AG08396 (cell line): ENCODE results near the gene KDM2A.
"Not testable (repeated sequence)": the region's sequence is repeated elsewhere in the genome, so short reads cannot be mapped to it uniquely, and the experiment has no call there.

Experiments
- DNase-seq: peaks from one replicate; pipeline ENCODE4 v3.0.0; 2012; ENCODE audit warnings: low spot score, mixed read lengths

Gene KDM2A

DNA sequence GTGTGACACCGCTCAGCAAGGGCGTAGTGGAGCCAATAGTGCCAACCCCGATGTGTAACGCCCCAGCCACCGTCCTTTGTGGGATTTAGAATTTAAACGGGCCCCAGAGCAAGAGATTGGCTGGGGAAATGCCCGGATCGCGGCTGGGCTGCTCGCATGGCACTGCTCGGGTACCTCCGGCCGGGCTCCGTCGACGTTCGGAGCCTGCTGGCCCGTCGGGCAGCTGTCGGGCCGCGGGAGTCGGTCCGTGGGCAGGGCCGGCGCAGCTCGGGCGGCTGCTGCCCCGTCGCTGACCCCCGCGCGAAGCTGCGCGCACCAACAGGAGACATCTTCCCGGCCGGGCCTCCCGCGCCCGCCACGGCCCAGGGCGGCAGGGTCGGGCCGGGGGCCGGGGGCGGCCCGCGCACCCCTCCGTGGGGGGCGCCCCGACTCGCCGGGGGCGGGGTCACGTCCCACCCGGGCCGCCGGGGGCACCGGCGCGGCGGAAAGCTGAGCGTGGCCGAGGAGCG, 1.3 kb upstream of the KDM2A start:
- peak; percentile 53 for DNase-seq

DNA sequence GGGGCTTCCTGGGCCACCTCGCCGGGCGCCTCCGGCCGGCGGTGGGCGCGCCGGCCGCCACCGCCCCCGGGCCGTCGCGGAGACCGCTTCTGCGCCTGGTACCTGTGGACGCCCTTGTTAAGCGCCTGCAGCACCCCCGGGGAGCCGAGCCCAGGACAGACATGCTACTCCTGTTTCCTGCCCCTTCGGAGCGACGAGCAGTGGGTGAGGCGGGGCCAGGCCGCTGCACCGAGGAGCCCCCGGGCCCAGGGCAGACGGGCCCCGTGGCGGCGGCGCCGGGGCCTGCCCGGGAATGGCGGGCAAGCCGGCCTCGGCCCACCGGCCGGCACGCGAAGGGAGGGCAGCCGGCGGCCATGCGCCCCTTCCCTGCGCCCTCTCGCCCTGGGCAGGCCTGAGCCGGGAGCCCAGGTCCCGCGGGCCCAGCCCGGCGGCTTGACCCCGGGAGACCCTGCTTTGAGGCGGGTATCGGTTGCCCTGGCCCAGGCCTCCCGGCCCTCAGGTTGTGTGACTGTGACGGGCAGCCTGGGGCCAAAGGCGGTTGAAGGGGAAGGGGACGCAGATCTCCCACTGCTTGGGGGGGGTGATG, 789 bp upstream of the KDM2A start:
- peak; percentile 61 for DNase-seq

DNA sequence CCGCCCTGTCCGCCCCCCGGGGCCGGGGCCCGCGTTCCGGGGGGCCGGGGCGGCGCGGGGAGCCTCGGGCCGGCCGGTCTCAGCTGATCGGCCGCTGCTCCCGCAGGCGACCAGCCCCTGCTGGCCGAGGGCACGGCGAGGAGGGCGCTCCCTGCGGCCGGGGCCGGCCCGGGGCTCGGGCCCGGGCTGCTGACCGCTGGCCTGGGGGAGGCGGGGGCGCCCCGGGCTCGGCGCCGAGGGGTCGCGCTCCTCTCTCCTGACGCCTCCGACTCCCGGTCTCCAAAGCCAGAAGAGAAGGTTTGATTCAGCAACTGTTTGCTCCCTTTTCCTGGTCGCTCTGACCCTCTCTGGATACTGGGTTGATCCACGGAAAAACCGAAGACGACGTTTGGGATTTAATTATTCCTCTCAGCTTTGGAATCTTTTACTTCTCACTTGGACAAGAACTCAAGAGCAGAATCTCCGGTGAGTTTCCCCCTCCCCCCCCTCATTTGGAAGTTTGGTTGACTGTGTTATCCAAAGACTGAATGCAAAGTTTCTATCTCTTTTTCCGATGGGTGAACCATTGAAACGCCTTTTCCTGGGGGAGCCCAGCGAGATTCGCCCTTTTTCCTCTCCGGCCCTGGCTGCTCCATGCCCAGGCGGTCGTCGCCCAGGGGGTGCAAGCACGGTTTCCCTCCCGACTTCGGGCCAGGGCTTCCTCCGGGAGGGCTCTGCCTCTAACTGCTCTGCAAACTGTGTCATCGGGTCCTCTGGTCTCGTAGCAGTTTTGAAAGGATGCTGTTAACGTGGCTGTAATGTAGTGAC, 725 bp downstream of the KDM2A start:
- DNase-seq, result peak; percentile 62

DNA sequence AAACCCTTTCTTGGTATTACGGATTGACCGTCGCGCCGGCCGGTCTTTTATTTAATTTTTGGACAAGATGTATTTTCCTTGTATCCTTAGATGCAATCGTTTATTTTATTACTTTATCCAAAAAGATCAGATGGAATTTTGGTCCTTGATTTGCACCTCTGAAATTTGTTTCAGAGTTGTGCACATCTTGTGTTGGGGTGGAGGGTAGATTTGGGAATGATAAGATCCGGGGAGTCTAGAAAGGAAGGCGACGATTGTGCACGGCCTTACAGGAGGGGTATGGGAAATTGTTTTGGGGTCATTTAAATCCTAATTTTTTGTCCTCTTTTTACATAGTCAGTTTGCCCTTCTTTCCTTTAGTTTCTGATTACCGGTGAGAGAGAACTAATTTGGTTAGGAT, 1.4 kb downstream of the KDM2A start:
- DNase-seq, result no peak

DNA sequence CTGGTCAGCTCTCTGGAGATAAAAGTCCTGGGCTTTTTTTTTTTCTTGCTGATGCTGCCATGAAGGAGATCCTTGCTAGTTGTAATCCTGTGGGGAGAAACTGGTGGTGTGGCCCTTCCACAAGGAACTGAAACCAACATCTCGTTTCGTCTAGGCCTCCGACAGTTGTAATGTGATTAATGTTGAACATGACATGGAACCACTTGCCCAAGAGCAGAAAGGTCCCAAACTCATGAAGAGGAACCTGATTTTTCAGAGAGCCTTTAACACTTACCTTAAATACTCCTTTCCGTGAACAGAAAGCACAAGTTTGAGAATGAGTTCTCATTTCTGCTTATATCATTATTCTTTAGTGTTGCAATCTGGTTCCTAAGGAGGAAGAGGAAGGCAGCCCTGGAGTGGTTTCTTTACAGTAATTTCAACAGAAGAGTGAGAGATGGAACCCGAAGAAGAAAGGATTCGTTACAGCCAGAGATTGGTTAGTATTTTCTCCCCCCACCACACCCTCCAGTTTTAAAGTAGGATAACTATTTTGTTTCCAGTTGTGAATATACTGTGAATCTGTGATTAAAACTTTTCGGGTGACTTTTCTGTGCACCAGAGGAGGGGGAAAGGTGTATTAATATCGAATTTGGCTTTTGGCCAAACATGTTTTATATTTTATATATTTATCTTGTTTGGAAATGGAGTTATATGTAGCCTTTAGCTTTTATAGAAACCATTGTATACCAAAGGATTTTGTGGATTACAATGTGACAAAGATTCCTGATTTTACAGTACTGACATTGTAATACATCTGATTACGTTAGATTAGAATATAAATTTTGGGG, 2.0 kb downstream of the KDM2A start:
- no peak for DNase-seq

DNA sequence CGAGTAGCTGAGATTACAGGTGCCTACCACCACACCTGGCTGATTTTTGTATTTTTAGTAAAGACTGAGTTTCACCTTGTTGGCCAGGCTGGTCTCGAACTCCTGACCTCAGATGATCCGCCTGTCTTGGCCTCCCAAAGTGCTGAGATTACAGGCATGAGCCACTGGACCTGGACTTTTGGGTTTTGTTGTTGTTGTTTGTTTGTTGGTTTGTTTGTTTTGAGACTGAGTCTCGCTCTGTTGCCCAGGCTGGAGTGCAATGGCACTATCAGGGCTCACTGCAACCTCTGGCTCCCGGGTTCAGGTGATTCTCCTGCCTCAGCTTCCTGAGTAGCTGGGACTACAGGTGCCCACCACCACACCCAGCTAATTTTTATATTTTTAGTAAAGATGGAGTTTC, 4.7 kb downstream of the KDM2A start:
- DNase-seq, result not testable (repeated sequence)

DNA sequence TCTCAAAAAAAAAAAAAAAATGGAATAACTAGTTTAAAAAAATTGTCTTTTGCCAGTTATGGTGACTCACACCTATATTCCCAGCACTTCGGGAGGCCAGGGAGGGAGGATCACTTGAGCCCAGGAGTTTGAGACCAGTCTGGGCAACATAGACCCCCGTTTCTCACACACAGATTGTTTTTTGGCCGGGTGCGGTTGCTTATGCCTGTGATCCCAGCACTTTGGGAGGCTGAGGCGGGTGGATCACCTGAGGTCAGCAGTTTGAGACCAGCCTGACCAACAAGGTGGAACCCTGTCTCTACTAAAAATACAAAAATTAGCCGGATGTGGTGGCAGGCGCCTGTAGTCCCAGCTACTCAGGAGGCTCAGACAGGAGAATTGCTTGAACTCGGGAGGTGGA, 7.2 kb downstream of the KDM2A start:
- not testable (repeated sequence) for DNase-seq

DNA sequence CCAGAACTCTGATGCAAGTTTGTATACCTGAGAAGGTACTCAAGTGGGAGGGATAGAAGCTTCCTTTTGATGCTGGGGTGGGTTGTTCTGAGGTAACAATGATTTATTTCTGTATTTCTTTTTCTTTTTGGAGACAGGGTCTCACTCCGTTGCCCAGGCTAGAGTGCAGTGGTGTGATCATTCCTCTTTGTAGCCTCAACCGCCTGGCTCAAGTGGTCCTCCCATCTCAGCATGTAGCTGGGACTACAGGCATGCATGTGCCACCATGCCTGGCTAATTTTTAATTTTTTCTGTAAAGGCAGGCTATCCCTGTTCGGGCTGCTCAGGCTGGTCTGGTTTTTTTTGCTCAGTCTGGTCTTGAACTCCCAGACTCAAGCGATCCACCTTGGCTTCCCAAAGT, 7.9 kb downstream of the KDM2A start:
- no peak for DNase-seq

DNA sequence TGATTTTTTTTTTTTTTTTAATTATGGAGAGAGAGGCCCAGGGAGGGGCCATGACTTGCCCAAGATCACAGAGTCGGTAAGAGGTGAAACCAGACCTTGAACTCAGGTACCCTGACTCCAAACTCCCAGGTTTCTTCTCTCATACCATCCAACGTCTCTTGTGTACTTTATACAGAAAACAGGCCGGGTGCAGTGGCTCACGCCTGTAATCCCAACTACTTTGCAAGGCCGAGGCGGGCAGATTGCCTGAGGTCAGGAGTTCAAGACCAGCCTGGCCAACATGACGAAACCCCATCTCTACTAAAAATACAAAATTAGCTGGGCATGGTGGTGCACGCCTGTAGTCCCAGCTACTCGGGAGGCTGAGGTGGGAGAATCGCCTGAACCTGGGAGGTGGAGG, 11.8 kb downstream of the KDM2A start:
- not testable (repeated sequence) for DNase-seq

DNA sequence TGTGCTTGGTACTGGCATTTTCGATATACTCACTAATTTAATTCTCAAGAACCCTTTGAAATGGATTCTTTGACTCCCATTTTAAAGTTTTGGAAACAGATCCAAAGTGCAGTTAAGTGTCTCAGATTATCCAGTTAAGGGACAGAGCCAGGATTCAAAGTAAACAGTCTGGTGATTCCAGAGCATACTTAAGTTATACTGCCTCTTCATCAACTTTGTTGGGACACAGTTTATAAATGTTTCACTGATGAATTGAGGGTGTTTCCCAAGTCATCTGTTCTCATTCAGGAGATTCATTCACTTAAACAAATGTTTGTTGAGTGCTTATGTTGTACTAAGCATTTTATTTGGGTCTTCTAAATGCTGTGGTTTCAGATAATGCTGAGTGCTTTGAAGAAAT, 17.1 kb downstream of the KDM2A start:
- DNase-seq, result no peak

DNA sequence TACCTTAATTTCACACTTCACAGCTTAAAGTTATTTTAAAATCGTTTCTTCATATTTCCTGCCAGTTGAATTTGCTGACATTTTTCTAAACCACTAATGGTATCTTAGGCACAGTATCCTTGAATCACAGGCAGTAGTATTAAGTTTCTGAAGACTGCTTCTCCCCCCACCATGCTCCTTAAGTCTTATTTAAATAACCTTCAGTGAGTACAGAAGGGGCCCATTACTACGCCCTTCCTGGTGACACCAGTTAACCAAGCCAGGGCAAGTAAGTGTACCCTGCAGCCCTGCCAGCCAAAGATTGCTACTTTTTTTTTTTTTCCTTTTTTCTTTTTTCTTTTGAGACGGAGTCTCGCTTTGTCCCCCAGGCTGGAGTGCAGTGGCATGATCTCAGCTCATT, 19.9 kb downstream of the KDM2A start:
- no peak for DNase-seq

DNA sequence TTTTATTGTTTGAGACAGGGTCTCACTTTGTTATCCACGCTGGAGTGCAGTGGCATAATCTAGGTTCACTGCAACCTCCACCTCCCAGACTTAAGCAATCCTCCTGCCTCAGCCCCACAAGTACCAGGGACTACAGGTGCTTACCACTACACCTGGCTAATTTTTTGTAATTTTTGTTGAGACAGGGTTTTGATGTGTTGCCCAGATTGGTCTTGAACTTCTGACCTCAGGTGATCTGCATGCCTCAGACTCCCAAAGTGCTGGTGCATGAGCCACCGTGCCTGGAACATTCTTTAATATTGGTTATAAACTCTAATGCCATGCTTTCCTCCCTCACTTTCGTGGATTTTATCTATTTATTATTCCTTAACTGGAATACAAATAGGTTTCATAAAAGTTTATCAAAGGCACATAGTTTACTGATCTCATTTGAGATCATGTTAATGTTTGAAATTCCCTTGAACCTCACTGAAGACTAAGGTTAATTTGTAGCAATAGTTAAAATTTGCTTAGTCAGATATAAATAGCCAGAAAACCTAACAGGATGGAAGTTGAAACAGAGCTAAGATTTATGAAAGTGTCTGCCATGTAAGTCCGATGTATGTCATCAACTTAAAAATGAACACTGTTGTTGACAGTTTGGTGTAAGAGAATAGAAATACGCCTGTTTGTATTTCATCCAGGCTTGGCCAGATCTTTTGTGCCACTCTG, 27.6 kb downstream of the KDM2A start:
- DNase-seq, result no peak

DNA sequence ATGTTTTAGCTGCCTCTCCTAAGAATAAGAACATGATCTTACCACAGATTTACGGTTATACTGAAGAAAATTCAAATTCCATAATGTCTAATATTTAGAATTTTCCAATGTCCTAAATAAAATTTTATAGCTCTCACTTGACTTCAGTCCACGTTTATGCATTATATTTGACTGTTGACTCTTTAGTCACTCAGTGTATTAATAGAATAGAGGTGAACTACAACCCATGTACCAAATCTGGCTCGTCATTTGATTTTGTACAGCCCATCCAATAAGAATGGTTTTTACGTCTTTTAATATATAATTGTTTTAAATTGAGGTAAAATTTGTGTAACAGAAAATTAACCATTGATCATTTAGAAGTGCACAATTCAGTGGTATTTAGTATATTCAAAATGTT, 34.9 kb downstream of the KDM2A start:
- no peak for DNase-seq

DNA sequence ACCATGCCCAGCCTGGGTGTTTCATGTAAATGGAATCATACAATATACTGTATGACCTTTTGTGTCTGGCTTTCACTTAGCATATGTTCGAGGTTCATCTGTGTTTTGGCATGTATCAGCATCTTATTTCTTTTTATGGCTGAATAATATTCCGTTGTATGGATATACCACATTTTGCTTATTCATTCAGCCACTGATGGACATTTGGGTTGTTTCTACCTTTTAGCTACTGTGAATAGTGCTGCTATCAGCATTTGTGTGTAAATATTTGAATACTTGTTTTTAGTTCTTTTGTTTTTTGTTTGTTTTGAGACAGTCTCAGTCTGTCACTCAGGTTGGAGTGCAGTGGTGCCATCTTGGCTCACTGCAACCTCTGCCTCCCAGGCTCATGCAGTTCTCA, 35.7 kb downstream of the KDM2A start:
- DNase-seq, result no peak

DNA sequence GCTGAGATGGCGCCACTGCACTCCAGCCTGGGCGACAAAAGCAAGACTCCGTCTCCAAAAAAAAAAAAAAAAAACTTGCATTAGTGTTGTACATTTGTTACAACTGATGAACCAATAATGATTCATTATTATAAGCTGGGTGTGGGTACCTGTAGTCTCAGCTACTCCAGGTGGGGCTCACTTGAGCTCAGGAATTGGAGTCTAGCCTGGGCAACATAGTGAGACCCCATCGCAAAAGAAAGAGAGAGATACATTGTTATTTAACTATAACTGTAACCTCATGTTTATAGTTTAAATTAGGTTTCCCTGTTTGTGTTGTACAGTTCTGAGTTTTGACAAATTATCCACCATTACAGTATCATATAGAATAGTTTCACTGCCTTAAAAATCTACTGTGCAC, 38.6 kb downstream of the KDM2A start:
- no peak for DNase-seq

DNA sequence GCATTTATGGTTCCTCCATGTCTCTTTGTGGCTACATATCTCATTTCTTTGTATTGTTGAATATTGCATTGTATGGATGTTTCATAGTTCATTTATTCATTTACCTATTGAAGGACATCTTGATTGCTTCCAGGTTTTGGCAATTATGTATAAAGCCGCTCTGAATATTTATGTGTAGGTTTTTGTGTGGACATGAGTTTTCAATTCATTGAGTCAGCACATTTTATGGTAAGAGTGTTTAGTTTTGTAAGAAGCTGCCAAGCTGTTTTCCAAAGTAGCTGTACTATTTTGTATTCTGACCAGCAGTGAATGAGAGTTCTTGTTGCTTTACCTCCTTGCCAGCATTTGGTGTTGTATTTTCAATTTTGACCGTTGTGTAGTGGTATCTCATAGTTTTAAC, 39.2 kb downstream of the KDM2A start:
- no peak for DNase-seq

DNA sequence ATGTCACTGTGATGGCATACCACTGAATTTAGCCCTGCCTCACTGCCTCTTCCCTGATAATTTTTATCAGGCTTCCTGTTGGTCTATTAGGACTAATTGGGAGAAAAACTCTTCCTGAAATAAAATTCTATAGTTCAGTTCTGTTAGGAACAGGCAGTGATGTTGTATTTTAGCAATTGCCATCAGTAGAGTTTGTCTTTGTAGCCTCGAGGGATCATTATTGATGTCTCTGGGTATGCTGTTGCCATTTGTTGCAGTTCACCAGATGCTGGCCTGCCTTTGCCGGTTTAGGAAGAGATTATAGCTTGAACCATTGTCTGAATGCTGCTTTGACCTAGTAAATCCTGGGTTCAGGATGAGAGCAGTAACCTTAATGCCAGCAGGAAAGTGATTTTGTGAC, 41.0 kb downstream of the KDM2A start:
- DNase-seq, result no peak

DNA sequence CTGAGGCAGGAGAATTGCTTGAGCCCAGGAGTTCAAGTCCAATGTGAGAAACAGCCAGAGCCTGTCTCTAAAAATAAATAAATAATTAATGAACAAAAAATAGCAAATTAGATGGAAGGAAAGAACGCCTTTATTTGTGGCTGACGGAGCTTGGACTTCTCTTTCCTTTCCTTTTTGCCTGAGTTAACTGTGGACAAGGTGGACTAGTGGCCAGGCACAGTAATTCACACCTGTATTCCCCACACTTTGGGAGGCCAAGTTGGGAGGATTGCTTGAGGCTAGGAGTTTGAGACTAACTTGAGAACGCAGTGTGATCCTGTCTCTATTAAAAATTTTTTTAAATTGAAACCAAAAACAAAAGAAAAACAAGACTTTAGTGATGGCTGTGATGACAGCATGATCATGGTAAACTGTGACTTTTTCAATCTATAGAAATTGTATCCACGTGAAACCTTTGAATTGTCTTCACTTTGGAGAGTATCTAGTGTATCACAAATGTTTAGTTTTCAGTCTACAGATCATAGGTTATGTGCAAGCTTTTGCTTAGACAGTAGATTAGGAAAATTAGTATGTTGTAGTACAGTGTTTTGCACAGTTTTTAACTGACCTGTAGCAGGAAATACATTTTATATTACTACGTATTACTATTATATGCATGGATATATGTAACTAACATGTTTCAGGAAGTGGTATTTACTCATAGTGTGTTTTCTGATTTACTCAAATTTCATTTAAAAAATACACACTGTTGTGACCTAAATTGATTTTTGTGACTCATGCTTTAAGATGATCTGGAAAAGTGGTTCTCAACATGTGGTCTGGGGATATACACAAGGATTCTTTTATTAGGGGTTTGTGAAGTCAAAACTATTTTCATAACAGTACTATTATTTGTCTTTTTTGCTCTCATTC, 42.1 kb downstream of the KDM2A start:
- no peak for DNase-seq

DNA sequence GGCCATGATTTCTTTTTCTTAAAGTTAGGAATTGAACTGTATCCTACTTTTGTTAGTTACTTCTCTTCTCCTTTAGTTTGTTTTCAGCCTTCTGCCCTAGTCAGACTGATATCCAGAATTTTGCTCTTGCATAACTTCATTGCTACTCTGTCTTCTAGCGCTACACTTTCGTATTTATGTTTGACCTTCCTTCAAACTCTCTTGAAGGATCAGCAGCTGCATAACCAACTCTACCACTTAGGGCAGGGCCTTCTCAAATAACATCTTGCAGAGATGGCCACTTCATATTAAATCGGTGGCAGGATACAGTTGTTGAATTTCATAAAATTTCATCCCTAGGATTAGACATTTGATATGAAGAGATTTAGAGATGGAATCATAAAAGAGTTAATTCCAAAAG, 43.9 kb downstream of the KDM2A start:
- DNase-seq, result no peak

DNA sequence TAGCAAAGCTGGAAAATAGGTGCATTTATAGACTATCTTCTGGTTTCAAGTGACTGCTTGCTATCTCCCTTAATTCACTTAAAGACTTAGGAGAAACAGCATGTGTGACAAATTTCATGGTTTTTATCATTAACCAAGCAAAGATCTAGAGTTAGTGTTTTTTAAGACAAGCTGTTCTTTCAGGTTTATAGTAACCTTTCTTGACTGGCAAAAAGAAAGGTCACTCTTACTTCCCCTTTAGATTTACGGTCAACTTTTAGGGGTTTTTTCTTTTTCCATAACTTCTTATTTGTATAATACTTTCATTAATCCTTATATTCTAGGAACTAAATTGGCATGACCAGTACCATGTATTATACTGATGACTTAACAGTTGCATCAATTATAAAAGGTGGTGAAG, 46.6 kb downstream of the KDM2A start:
- no peak for DNase-seq

DNA sequence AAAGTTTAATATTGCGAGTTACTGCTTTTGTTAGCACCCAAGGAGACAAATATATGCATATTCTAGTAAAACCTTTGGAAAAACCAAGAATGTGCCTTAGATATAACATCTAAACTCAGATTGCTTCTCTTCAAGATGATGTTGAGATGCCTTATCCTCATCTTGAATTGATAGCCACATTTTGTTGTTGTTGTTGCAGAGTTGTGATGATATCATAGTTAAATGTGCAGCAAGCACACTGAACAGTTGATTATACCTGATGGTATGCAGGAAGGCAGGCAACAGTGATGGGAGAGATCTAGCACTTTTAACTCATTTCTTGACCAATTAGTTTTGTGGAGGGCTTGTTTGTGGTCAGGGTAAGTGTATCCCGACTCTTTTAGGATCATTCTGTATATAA, 48.0 kb downstream of the KDM2A start:
- no peak for DNase-seq
